Muscle of back (tissue), 11 donors: ENCODE data around the gene ARMC6. TPM values are rescaled to one million over a fixed set of nuclear protein-coding genes. Genes with fewer than 3 reads are reported as not detected.
"Not testable (repeated sequence)": the region's sequence is repeated elsewhere in the genome, so short reads cannot be mapped to it uniquely, and the experiment has no call there.

ENCODE experiments used
- DNase-seq, 3 donors: peaks; one replicate each; pipeline versions ENCODE4 v3.0.0 to v3.0.0-alpha.2; 2013
- polyA plus RNA-seq, 10 donors: library from polyadenylated mRNA; unstranded; fragments of 120-200 nt; gene quantifications; one replicate each; pipeline ENCODE4 v1.2.1, GENCODE V29; 2013; ENCODE audit not compliant: insufficient read length in 10 of 10

The ARMC6 gene
- polyA plus RNA-seq, 10 donors: 20.5 to 33.1 (median 29.5) TPM

DNA sequence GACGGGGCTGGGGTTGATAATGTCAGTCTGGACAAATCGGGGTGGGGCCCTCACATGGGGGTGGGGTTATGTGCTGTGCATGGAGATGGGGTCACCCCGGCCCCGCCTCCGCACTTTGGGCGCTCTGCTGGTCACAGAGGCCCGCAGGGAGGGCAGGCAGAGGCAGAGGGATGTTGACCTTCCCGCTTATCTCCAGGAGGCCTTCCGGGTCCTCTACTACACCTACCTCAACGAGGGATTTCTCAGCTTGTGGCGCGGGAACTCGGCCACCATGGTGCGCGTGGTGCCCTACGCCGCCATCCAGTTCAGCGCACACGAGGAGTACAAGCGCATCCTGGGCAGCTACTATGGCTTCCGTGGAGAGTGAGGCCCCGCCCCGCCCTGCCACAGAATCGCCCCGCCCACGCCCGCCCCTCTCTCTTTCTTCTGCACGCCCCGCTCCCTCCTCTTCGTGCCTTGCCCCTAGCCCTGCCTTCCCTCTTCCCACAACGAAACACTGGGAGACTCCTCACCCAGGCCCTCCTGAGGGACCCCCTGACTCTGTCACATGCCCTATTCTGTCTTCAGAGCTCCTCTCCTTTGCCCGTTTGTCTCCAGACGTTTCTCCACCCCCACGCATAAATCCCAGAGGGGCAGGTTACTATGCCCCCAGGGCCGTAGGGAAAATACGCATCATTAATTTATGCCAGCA, 72.1 kb downstream of the ARMC6 start:
- DNase-seq: peak; percentile 58 to 84 (median 62)

DNA sequence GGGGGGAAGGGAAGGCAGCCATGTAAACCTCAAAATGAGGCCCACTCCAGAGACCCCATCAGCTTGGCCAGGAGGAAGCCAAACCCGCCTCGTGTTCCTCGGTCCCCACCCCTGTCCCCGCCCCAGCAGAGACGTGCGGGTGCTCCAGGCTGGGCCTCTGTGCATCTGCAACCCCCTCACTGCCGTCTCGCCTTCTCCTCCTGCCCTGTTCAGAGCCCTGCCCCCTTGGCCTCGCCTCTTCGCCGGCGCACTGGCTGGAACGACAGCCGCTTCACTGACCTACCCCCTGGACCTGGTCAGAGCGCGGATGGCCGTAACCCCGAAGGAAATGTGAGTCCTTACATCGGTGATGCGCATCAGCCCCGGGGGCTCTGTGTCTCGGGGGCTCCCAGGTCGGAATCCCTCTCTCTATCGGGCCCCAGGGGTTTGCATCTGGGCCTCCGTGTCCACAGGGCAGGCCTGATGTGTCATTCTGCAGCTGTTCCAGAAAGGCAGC, 72.7 kb downstream of the ARMC6 start:
- DNase-seq: peak in 2 of 3 donors; percentile 17 to 63

DNA sequence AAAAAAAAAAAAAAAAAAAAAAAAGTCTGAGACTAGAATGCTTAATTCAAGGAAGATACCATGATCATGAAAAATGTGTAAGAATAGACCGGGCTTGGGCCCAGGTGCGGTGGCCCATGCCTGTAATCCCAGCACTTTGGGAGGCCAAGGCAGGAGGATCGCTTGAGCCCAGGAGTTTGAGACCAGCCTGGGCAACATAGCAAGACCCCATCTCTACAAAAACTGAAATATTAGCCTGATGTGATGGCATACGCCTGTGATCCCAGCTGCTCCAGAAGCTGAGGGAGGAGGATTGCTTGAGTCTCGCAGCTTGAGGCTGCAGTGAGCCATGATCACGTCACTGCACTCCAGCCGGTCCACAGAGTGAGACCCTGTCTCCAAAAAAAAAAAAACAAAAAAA, 73.5 kb downstream of the ARMC6 start:
- not testable (repeated sequence) for DNase-seq

DNA sequence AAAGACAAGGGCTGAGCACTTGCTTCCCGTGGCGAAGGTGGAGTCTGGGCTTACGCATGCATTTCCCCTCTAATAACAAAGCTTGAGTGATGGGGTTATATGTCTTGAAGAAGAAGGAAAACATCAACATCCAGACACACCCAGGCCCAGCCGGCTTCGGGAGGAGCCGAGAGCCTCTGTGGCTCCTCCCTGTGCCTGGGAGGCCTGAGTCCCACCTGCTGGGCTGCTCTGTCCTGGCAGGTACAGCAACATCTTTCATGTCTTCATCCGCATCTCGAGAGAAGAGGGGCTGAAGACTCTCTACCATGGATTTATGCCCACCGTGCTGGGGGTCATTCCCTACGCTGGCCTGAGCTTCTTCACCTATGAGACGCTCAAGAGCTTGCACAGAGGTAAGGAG, 74.3 kb downstream of the ARMC6 start:
- DNase-seq: no peak

Other genes starting within 250 kb of the ARMC6 start
- gene COMP, start 242.3 kb upstream of the ARMC6 start, polyA plus RNA-seq: 10 to 100 TPM in 6 of 10 donors, 1 to 10 TPM in 2, under 1 TPM in 2; 0.41 to 22.5 (median 10.9) TPM
- gene UPF1, start 201.6 kb upstream of the ARMC6 start, polyA plus RNA-seq: 10 to 100 TPM; 27.4 to 43.7 (median 35.2) TPM
- gene CERS1, start 137.4 kb upstream of the ARMC6 start, polyA plus RNA-seq: 10 to 100 TPM; 26.8 to 36.8 (median 32.0) TPM
- gene COPE, start 114.2 kb upstream of the ARMC6 start, polyA plus RNA-seq: 100 to 1,000 TPM in 1 of 10 donors, 10 to 100 TPM in 9; 60.4 to 102 (median 78.4) TPM
- gene DDX49, start 113.9 kb upstream of the ARMC6 start, polyA plus RNA-seq: 10 to 100 TPM; 27.4 to 45.6 (median 35.3) TPM
- gene HOMER3, start 92.4 kb upstream of the ARMC6 start, polyA plus RNA-seq: 10 to 100 TPM; 56.0 to 77.6 (median 63.5) TPM
- 10 to 100 TPM; 45.5 to 96.1 (median 58.4) TPM for gene SUGP2, start 86 bp upstream of the ARMC6 start, polyA plus RNA-seq
- gene SLC25A42, start 30.4 kb downstream of the ARMC6 start, polyA plus RNA-seq: 10 to 100 TPM in 2 of 10 donors, 1 to 10 TPM in 8; 7.5 to 10.7 (median 9.3) TPM
- gene TMEM161A, start 104.9 kb downstream of the ARMC6 start, polyA plus RNA-seq: 10 to 100 TPM; 16.8 to 26.9 (median 21.5) TPM
- 1 to 10 TPM in 7 of 10 donors, under 1 TPM in 3; 0.71 to 2.3 (median 1.2) TPM for gene MEF2B, start 136.7 kb downstream of the ARMC6 start, polyA plus RNA-seq
- 10 to 100 TPM in 7 of 10 donors, 1 to 10 TPM in 3; 9.0 to 13.7 (median 10.9) TPM for gene BORCS8, start 158.5 kb downstream of the ARMC6 start, polyA plus RNA-seq
- 10 to 100 TPM; 46.6 to 71.4 (median 60.1) TPM for gene RFXANK, start 158.7 kb downstream of the ARMC6 start, polyA plus RNA-seq
- gene NR2C2AP, start 169.8 kb downstream of the ARMC6 start, polyA plus RNA-seq: 10 to 100 TPM in 5 of 10 donors, 1 to 10 TPM in 5; 7.3 to 14.6 (median 10.4) TPM
- under 1 TPM; 0.04 to 0.84 (median 0.10) TPM for gene NCAN, start 178.4 kb downstream of the ARMC6 start, polyA plus RNA-seq
- gene TM6SF2, start 239.7 kb downstream of the ARMC6 start, polyA plus RNA-seq: 1 to 10 TPM; 1.5 to 4.1 (median 2.0) TPM